K562 (cell line): ENCODE measurements around the gene COL7A1. TPM values are rescaled to one million over a fixed set of nuclear protein-coding genes. Genes with fewer than 3 reads are reported as not detected.

Source experiments
- ATAC-seq: fragments of 200-7000 bp; cut with Tn5 transposase; 3 replicates; pipeline ENCODE4 v1.9.1; 2020; ENCODE audit warnings: moderate library complexity
- BruUV-seq: library from RNA; stranded (reverse); fragments of 400-500 nt; replicated peaks from 2 replicates; lab custom pipeline; 2021; lab: Mats Ljungman, UMichigan
- CTCF ChIA-PET: fragments of 300-600 bp; formaldehyde crosslinking; extraction: SDS; loops from one replicate; lab custom pipeline; 2021; ENCODE audit warnings: low intra/inter-chr PET ratio; lab: Yijun Ruan, JAX
- POLR2A ChIA-PET: fragments of 300-600, 350-650 bp; sonication (Branson Sonifier 250); formaldehyde crosslinking; extraction: SDS; loops from one replicate; lab custom pipeline; 2021; ENCODE audit warnings: antibody characterized with exemption, inconsistent platforms; lab: Yijun Ruan, JAX
- DNase-seq, 4 experiments: peaks; one replicate each; pipeline versions ENCODE4 v3.0.0 to v3.0.0-alpha.2; 2011 to 2018; ENCODE audit warnings: low spot score in 3 of 4, mixed read lengths in 3 of 4; ENCODE audit errors: extremely low read depth in 1 of 4
- FAIRE-seq: peaks from 2 replicates; lab custom pipeline; 2011; peaks lifted over from hg19 to GRCh38; lab: Jason Lieb, UNC
- H2AFZ ChIP-seq: 2 replicates; pipeline ENCODE4 v1.6.0; 2011; ENCODE audit warnings: low read depth, low read length, control low read depth, inconsistent platforms
- H3K27ac ChIP-seq: fragments of 200-600 bp; 3 replicates; pipeline ENCODE4 v1.8.0; 2011; ENCODE audit warnings: low read depth, mild to moderate bottlenecking, control low read depth, inconsistent platforms, low read length, moderate library complexity, mixed read lengths; ENCODE audit errors: extremely low read depth
- H3K27me3 ChIP-seq, 2 experiments: fragments of 300-600 bp in 1 of 2; 2 replicates in 1 of 2; 3 replicates in 1 of 2; pipeline versions ENCODE4 v1.6.0 to v1.8.0; 2011; ENCODE audit warnings: inconsistent platforms in 2 of 2, low read length in 2 of 2, mild to moderate bottlenecking in 1 of 2, mixed read lengths in 1 of 2, moderate library complexity in 1 of 2; ENCODE audit not compliant: control insufficient read depth in 2 of 2, insufficient read depth in 2 of 2
- H3K36me3 ChIP-seq: fragments of 300-600 bp; 3 replicates; pipeline ENCODE4 v1.8.0; 2011; ENCODE audit warnings: mild to moderate bottlenecking, low read length, inconsistent platforms; ENCODE audit not compliant: control insufficient read depth, insufficient read depth
- H3K4me1 ChIP-seq, 2 experiments: fragments of 200-600 bp in 1 of 2; replicated peaks in 1 of 2; 2 replicates in 1 of 2; 3 replicates in 1 of 2; pipeline versions ENCODE4 v1.5.1 to v1.8.0; 2011; ENCODE audit warnings: inconsistent platforms in 2 of 2, low read length in 2 of 2, mild to moderate bottlenecking in 1 of 2, mixed read lengths in 1 of 2, moderate library complexity in 1 of 2; ENCODE audit not compliant: control insufficient read depth in 2 of 2, insufficient read depth in 2 of 2
- H3K4me2 ChIP-seq: 2 replicates; pipeline ENCODE4 v1.6.1; 2011; ENCODE audit warnings: low read length, control low read depth, inconsistent platforms, mixed read lengths; ENCODE audit not compliant: insufficient read depth
- H3K4me3 ChIP-seq: fragments of 200-600 bp; sonication (generic), shearing (Covaris generic); 2 replicates; pipeline ENCODE4 v1.5.1; 2016; ENCODE audit warnings: control low read depth, inconsistent platforms
- H3K79me2 ChIP-seq: fragments of 200-600 bp; 3 replicates; pipeline ENCODE4 v1.8.0; 2011; ENCODE audit warnings: low read length, inconsistent platforms; ENCODE audit not compliant: control insufficient read depth, insufficient read depth
- H3K9ac ChIP-seq, 2 experiments: 2 replicates each; pipeline versions ENCODE4 v1.6.0 to v1.6.1; 2011; ENCODE audit warnings: low read depth in 2 of 2, low read length in 2 of 2, control low read depth in 1 of 2, inconsistent platforms in 1 of 2, mild to moderate bottlenecking in 1 of 2, mixed read lengths in 1 of 2; ENCODE audit not compliant: insufficient read depth in 1 of 2
- H3K9me1 ChIP-seq: one replicate; pipeline ENCODE4 v1.6.0; 2011; ENCODE audit warnings: inconsistent platforms, mild to moderate bottlenecking, low read length, moderate library complexity; ENCODE audit not compliant: control insufficient read depth, insufficient read depth
- H3K9me3 ChIP-seq: replicated peaks from 2 replicates; pipeline ENCODE4 v1.5.1; 2011; ENCODE audit warnings: low read depth, low read length, inconsistent platforms; ENCODE audit not compliant: control insufficient read depth, insufficient read depth
- H4K20me1 ChIP-seq: replicated peaks from 2 replicates; pipeline ENCODE4 v1.6.1; 2011; ENCODE audit warnings: low read length, inconsistent platforms, mixed read lengths; ENCODE audit not compliant: control insufficient read depth, insufficient read depth
- C11orf30 ChIP-seq: fragments of 450-650 bp; IDR thresholded peaks from 2 replicates; pipeline ENCODE4 v1.6.1; 2016; ENCODE audit warnings: low read depth, mild to moderate bottlenecking
- CEBPG ChIP-seq, 3 experiments: fragments of 200-800 bp in 1 of 3; sonication (Bioruptor generic) in 1 of 3; sonication (generic) in 1 of 3; formaldehyde crosslinking in 1 of 3; IDR thresholded peaks in 2 of 3; conservative IDR thresholded peaks in 1 of 3; 2 replicates each; pipeline versions ENCODE4 v1.6.1 to v1.8.0; 2016 to 2022; ENCODE audit warnings: missing compliant biosample characterization in 2 of 3, missing genetic modification characterization in 2 of 3, mild to moderate bottlenecking in 1 of 3, missing genetic modification reagents in 1 of 3
- FOSL1 ChIP-seq: fragments of 200-800 bp; sonication (Bioruptor generic); conservative IDR thresholded peaks from 2 replicates; pipeline ENCODE4 v1.6.1; 2016; ENCODE audit warnings: missing genetic modification characterization, missing compliant biosample characterization
- HNRNPL ChIP-seq: fragments of 200-400 bp; formaldehyde crosslinking; IDR thresholded peaks from 2 replicates; pipeline ENCODE4 v1.6.1; 2017; ENCODE audit warnings: low read depth, mild to moderate bottlenecking, low read length
- IFI16 ChIP-seq: fragments of 250-450 bp; sonication (Bioruptor Pico); IDR thresholded peaks from 2 replicates; pipeline ENCODE4 v2.1.2; 2022; ENCODE audit warnings: mild to moderate bottlenecking, inconsistent platforms
- KAT8 ChIP-seq: fragments of 450-650 bp; IDR thresholded peaks from 2 replicates; pipeline ENCODE4 v1.6.1; 2016; ENCODE audit warnings: low read depth, mild to moderate bottlenecking
- PRMT5 ChIP-seq: sonication (generic); formaldehyde crosslinking; IDR thresholded peaks from 2 replicates; pipeline ENCODE4 v1.5.0; 2020; ENCODE audit warnings: missing genetic modification reagents
- PURB ChIP-seq: sonication (generic); formaldehyde crosslinking; IDR thresholded peaks from 2 replicates; pipeline ENCODE4 v1.9.0; 2021; ENCODE audit warnings: low read depth, mild to moderate bottlenecking, missing genetic modification reagents
- SMC3 ChIP-seq: conservative IDR thresholded peaks from 2 replicates; pipeline ENCODE4 v1.6.1; 2011; ENCODE audit warnings: low read depth, low read length, improper control_type of control experiment; ENCODE audit not compliant: insufficient read depth
- SP1 ChIP-seq: sonication (generic); formaldehyde crosslinking; IDR thresholded peaks from 2 replicates; pipeline ENCODE4 v1.8.1; 2022; ENCODE audit warnings: mild to moderate bottlenecking, missing genetic modification reagents
- TAF9B ChIP-seq: fragments of 450-650 bp; IDR thresholded peaks from 2 replicates; pipeline ENCODE4 v1.6.1; 2018; ENCODE audit warnings: mild to moderate bottlenecking; ENCODE audit not compliant: partially characterized antibody
- TRIM24 ChIP-seq, 2 experiments: fragments of 450-650 bp; IDR thresholded peaks; 2 replicates each; pipeline ENCODE4 v1.6.1; 2016
- ZBED1 ChIP-seq: IDR thresholded peaks from 2 replicates; pipeline ENCODE4 v1.6.1; 2014
- WGBS: fragments of 100-300 bp; shearing (Covaris generic); methylation state at CpG from one replicate; pipeline ENCODE4 v1.1.6; 2016; ENCODE audit warnings: low coverage, mixed read lengths; ENCODE audit not compliant: insufficient coverage; ENCODE audit errors: missing lambda C conversion rate; 5-methylcytosine and 5-hydroxymethylcytosine counted together
- in situ Hi-C: fragments of 300-500 bp; cut with MboI; formaldehyde crosslinking; loops from 4 replicates; pipeline ENCODE4 v1.15.0; 2018; ENCODE audit warnings: inconsistent platforms, mixed read lengths
- intact Hi-C: fragments of 100-400 bp; cut with micrococcal nuclease; formaldehyde crosslinking; loops from 2 replicates; pipeline ENCODE4 v1.14.2; 2022
- polyA plus RNA-seq, 8 experiments: library from polyadenylated mRNA; depleted of rRNA in 4 of 8; stranded (reverse) in 5 of 8; unstranded in 3 of 8; fragments of >200 nt; fragmentation: Nextera tagmentation in 2 of 8; fragmentation: Illumina TruSeq in 1 of 8; extraction: Ambion mirVana in 2 of 8; extraction: Trizol in 1 of 8; gene quantifications; 2 replicates each; pipeline versions ENCODE4 v1.2.1 to v1.2.3, GENCODE V29; 2011 to 2014; ENCODE audit warnings: inconsistent platforms in 1 of 8, missing spikeins in 1 of 8
- total RNA-seq, 7 experiments: library from RNA; depleted of rRNA in 6 of 7; stranded (reverse); fragments of >200 nt in 6 of 7; fragmentation: Illumina TruSeq in 2 of 7; extraction: Trizol in 2 of 7; gene quantifications; 2 replicates each; pipeline versions ENCODE4 v1.2.1 to v1.2.3, GENCODE V29; 2011 to 2021; ENCODE audit warnings: low replicate concordance in 1 of 7
- TF ChIP-seq, protein P1 (sequence below): fragments of 450-650 bp; IDR thresholded peaks from 2 replicates; pipeline ENCODE4 v1.6.1; 2016
- TF ChIP-seq, protein P2 (sequence below): fragments of 450-650 bp; formaldehyde crosslinking; IDR thresholded peaks from 2 replicates; pipeline ENCODE4 v1.4.0; 2022; ENCODE audit warnings: mild to moderate bottlenecking, moderate library complexity

The COL7A1 gene
- total and polyA plus RNA-seq, 9 of the 15 experiments (the other 6 are each of a cell fraction or from before 2014, with no cell fraction given), result 0.09 to 0.66 (median 0.35) TPM; not detected in 3

DNA sequence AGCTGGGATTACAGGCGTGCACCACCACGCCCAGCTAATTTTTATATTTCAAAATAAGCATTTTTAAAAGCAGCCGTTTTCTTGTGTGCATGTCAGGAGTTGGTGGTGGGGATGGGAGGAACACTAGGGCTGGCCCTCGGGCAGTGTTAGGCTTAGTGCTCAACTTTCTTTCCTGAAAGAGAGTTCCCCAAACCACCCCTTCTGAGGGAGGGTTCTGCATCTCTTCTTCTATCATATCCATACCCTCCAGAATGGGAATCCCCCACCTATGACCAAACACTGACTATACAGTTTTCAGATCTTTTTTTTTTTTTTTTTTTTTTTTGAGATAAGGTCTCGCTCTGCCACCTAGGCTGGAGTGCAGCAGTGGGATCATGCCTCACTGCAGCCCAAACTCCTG, 51.0 kb downstream of the COL7A1 start:
- H3K9ac ChIP-seq, result no peak overlapping the region
- FAIRE-seq (no peak), DNase-seq (no peak), ATAC-seq (no peak)
- intact Hi-C loops, result no loop called here
- WGBS, result 68% methylated on average over 4 of the region's 5 CpGs
- no peak for TF ChIP-seq SP1
- no peak overlapping the region for H3K27ac ChIP-seq
- H3K4me2 ChIP-seq, result no peak overlapping the region
- H3K36me3 ChIP-seq, result peaks cover 58% of the 10 kb centered on the region
- H3K4me3 ChIP-seq, result no peak overlapping the region
- POLR2A ChIA-PET, result interaction anchor here (0.7 kb wide), 1 partner anchor 265 kb away, joined by 3 read pairs; no protein-coding TSS in a partner anchor
- H3K4me1 ChIP-seq, result peaks cover 0 to under 1% of the 10 kb centered on the region in 2 experiments; a peak in 2 of 5 replicates
- H3K27me3 ChIP-seq, result no peaks in the 10 kb centered on the region
- no TSS peak for BruUV-seq
- no peaks in the 10 kb centered on the region for H4K20me1 ChIP-seq
- H3K9me3 ChIP-seq, result no peaks in the 10 kb centered on the region
- CTCF ChIA-PET, result no interaction called here
- no peak overlapping the region for H2AFZ ChIP-seq
- H3K79me2 ChIP-seq, result no peaks in the 10 kb centered on the region
- in situ Hi-C loops, result no loop called here
- H3K9me1 ChIP-seq, result no peaks in the 10 kb centered on the region

DNA sequence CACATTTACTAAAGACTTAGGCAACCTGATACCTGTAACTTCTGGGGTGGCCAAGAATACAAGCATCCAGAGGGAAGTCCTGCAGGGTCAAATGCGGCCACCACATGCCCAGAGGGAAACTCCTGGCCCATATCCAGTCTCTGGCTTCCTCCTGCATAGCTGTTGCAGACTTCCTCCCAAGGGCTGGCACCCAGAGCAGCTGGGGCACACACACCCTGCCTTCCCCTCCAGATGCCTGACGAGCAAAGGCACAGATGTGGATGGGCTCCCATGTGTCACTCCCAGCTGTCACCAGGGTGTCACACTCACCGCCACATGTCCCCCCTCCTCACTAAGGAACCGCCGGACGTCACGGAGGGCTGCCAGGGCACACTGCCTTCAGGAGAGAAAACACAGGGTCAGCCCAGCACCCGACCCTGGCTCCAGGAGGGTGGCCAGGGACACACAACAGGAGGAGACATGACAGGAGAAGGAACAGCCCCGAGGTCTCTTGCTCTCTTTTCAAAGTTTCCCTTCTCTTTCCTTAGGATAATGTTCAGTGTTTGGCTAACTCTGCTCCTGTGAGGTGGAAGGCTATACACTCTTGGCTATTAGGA, 51.8 kb downstream of the COL7A1 start:
- no peaks in the 10 kb centered on the region for H3K79me2 ChIP-seq
- ChIA-PET POLR2A (interaction anchor here (0.7 kb wide), 1 partner anchor 264 kb away, joined by 3 read pairs; no protein-coding TSS in a partner anchor), CTCF (no interaction called here)
- H3K36me3 ChIP-seq, result peaks cover 58% of the 10 kb centered on the region
- no peak for FAIRE-seq
- H2AFZ ChIP-seq, result no peak overlapping the region
- no peak overlapping the region for H3K27ac ChIP-seq
- H3K27me3 ChIP-seq, result no peaks in the 10 kb centered on the region
- H3K4me1 ChIP-seq, result no peaks in the 10 kb centered on the region
- no peak overlapping the region for H3K9ac ChIP-seq
- 77% methylated on average over 7 of the region's 9 CpGs for WGBS
- no peaks in the 10 kb centered on the region for H3K9me3 ChIP-seq
- BruUV-seq, result no TSS peak
- H3K4me3 ChIP-seq, result no peak overlapping the region
- in situ Hi-C loops (no loop called here), intact Hi-C loops (no loop called here)
- DNase-seq, result no peak
- H3K4me2 ChIP-seq, result no peak overlapping the region
- no peaks in the 10 kb centered on the region for H3K9me1 ChIP-seq
- ATAC-seq, result no peak
- no peaks in the 10 kb centered on the region for H4K20me1 ChIP-seq
- TF ChIP-seq, protein P1, sequence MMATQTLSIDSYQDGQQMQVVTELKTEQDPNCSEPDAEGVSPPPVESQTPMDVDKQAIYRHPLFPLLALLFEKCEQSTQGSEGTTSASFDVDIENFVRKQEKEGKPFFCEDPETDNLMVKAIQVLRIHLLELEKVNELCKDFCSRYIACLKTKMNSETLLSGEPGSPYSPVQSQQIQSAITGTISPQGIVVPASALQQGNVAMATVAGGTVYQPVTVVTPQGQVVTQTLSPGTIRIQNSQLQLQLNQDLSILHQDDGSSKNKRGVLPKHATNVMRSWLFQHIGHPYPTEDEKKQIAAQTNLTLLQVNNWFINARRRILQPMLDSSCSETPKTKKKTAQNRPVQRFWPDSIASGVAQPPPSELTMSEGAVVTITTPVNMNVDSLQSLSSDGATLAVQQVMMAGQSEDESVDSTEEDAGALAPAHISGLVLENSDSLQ, result no peak
- TF ChIP-seq HNRNPL (no peak), FOSL1 (tag) (no peak), IFI16 (CRISPR knock-in tag) (no peak), PRMT5 (CRISPR knock-in tag) (no peak), SMC3 (no peak), TRIM24 (IDR thresholded peaks at IDR 0.05) (no peak), C11orf30 (no peak), KAT8 (no peak), ZBED1 (no peak), PURB (CRISPR knock-in tag) (no peak), TAF9B (no peak), CEBPG (CRISPR knock-in tag; IDR thresholded peaks at IDR 0.05) (no peak), CEBPG (tag; conservative IDR thresholded peaks at IDR 0.05 in 1 of 2, IDR thresholded peaks at IDR 0.05 in 1 of 2) (no peak)
- TF ChIP-seq, protein P2, sequence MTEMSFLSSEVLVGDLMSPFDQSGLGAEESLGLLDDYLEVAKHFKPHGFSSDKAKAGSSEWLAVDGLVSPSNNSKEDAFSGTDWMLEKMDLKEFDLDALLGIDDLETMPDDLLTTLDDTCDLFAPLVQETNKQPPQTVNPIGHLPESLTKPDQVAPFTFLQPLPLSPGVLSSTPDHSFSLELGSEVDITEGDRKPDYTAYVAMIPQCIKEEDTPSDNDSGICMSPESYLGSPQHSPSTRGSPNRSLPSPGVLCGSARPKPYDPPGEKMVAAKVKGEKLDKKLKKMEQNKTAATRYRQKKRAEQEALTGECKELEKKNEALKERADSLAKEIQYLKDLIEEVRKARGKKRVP (CRISPR knock-in tag), result no peak
